Hepatocyte (in vitro differentiated cells): Measurements from ENCODE around the gene DIPK1A. TPM values are rescaled to one million over a fixed set of nuclear protein-coding genes. Genes with fewer than 3 reads are reported as not detected.

Source experiments
- DNase-seq: peaks from one replicate; pipeline ENCODE4 v3.0.0-alpha.2; 2016; ENCODE audit warnings: low spot score
- H2AFZ ChIP-seq: fragments of 200-600 bp; sonication (generic); 2 replicates; pipeline ENCODE4 v1.6.0; 2016; ENCODE audit warnings: antibody characterized with exemption, mild to moderate bottlenecking
- H3K27ac ChIP-seq: fragments of 200-600 bp; sonication (generic); 2 replicates; pipeline ENCODE4 v1.5.1; 2016; ENCODE audit warnings: mild to moderate bottlenecking
- H3K27me3 ChIP-seq: fragments of 200-600 bp; sonication (generic); 2 replicates; pipeline ENCODE4 v1.6.1; 2016
- H3K36me3 ChIP-seq: fragments of 200-600 bp; sonication (generic); replicated peaks from 2 replicates; pipeline ENCODE4 v1.5.1; 2016; ENCODE audit warnings: low read depth; ENCODE audit not compliant: insufficient read depth
- H3K4me1 ChIP-seq: fragments of 200-600 bp; sonication (generic); 2 replicates; pipeline ENCODE4 v1.5.1; 2016; ENCODE audit warnings: mild to moderate bottlenecking, moderate library complexity; ENCODE audit not compliant: insufficient read depth
- H3K4me2 ChIP-seq: fragments of 200-600 bp; sonication (generic); 2 replicates; pipeline ENCODE4 v1.6.0; 2016
- H3K4me3 ChIP-seq: fragments of 200-600 bp; sonication (generic); 2 replicates; pipeline ENCODE4 v1.5.1; 2016; ENCODE audit warnings: mild to moderate bottlenecking
- H3K79me2 ChIP-seq: fragments of 200-600 bp; sonication (generic); 2 replicates; pipeline ENCODE4 v1.6.0; 2017; ENCODE audit warnings: mild to moderate bottlenecking
- H3K9me2 ChIP-seq: fragments of 200-600 bp; sonication (generic); replicated peaks from 2 replicates; pipeline ENCODE4 v1.6.0; 2017; ENCODE audit warnings: mild to moderate bottlenecking; ENCODE audit not compliant: insufficient read depth
- H3K9me3 ChIP-seq: fragments of 200-600 bp; sonication (generic); 2 replicates; pipeline ENCODE4 v1.5.1; 2016; ENCODE audit warnings: low read depth, mild to moderate bottlenecking
- H4K20me1 ChIP-seq: fragments of 200-600 bp; sonication (generic); 2 replicates; pipeline ENCODE4 v1.6.0; 2016; ENCODE audit warnings: mild to moderate bottlenecking; ENCODE audit not compliant: insufficient read depth, poor library complexity, severe bottlenecking
- CTCF ChIP-seq: fragments of 200-600 bp; sonication (generic); IDR thresholded peaks from 2 replicates; pipeline ENCODE4 v1.5.1; 2016; ENCODE audit warnings: antibody characterized with exemption, mild to moderate bottlenecking; ENCODE audit not compliant: poor library complexity
- EZH2 ChIP-seq: fragments of 200-600 bp; sonication (generic); IDR thresholded peaks from 2 replicates; pipeline ENCODE4 v1.6.1; 2016; ENCODE audit warnings: antibody characterized with exemption, mild to moderate bottlenecking, borderline replicate concordance
- EZH2phosphoT487 ChIP-seq: fragments of 200-600 bp; sonication (generic); IDR thresholded peaks from one replicate; pipeline ENCODE4 v1.6.1; 2018; ENCODE audit warnings: antibody characterized with exemption, mild to moderate bottlenecking, low read depth, moderate library complexity; ENCODE audit not compliant: unreplicated experiment, severe bottlenecking
- WGBS: methylation state at CpG from one replicate; pipeline ENCODE4 v1.1.6; 2016; ENCODE audit warnings: low lambda C conversion rate; ENCODE audit errors: missing lambda C conversion rate; 5-methylcytosine and 5-hydroxymethylcytosine counted together
- polyA plus RNA-seq: library from polyadenylated mRNA; unstranded; fragments of >200 nt; fragmentation: Nextera tagmentation; extraction: Ambion mirVana; gene quantifications from 2 replicates; pipeline ENCODE4 v1.2.1, GENCODE V29; 2016
- total RNA-seq: library from RNA; depleted of rRNA; stranded (reverse); fragments of >200 nt; gene quantifications from 2 replicates; pipeline ENCODE4 v1.2.3, GENCODE V29; 2014

Gene DIPK1A
- total and polyA plus RNA-seq, 2 experiments from 2014 or later = 18.0 to 19.7 TPM

- WGBS = 97% methylated on average over 3 of the region's 3 CpGs
- Histone ChIP-seq H3K9me2 (no peaks in the 10 kb centered on the region), H4K20me1 (no peaks in the 10 kb centered on the region), H2AFZ (no peak overlapping the region), H3K27me3 (no peaks in the 10 kb centered on the region), H3K36me3 (no peaks in the 10 kb centered on the region), H3K4me1 (peaks cover 37% of the 10 kb centered on the region), H3K79me2 (peaks cover 71% of the 10 kb centered on the region), H3K9me3 (no peaks in the 10 kb centered on the region), H3K4me3 (no peak overlapping the region), H3K27ac (no peak overlapping the region), H3K4me2 (no peak overlapping the region)
- DNase-seq = no peak
- no peak for TF ChIP-seq EZH2
- TF ChIP-seq CTCF = no peak
- TF ChIP-seq EZH2phosphoT487 = no peak
Measured at GRCh38 chr1:92953491-92953890, 7.8 kb downstream of the DIPK1A start.

- Histone ChIP-seq H3K9me2 (no peaks in the 10 kb centered on the region), H4K20me1 (no peaks in the 10 kb centered on the region), H3K9me3 (no peaks in the 10 kb centered on the region), H3K4me1 (peaks cover 30% of the 10 kb centered on the region), H3K4me2 (no peak overlapping the region), H2AFZ (no peak overlapping the region), H3K4me3 (no peak overlapping the region), H3K36me3 (no peaks in the 10 kb centered on the region), H3K27ac (no peak overlapping the region), H3K27me3 (no peaks in the 10 kb centered on the region), H3K79me2 (peaks cover 76% of the 10 kb centered on the region)
- 91% methylated on average over 1 of the region's 1 CpG for WGBS
- no peak for DNase-seq
- TF ChIP-seq EZH2phosphoT487 = no peak
- no peak for TF ChIP-seq CTCF
- TF ChIP-seq EZH2 = no peak
Measured at GRCh38 chr1:92952714-92953113, 8.5 kb downstream of the DIPK1A start.

- peaks cover 16% of the 10 kb centered on the region for H3K4me1 ChIP-seq
- H3K36me3 ChIP-seq = no peaks in the 10 kb centered on the region
- H3K4me3 ChIP-seq = no peak overlapping the region
- peaks cover 72% of the 10 kb centered on the region for H3K79me2 ChIP-seq
- no peak for TF ChIP-seq CTCF
- no peak for TF ChIP-seq EZH2
- TF ChIP-seq EZH2phosphoT487 = no peak
- no peaks in the 10 kb centered on the region for H3K9me3 ChIP-seq
- H2AFZ ChIP-seq = no peak overlapping the region
- H3K27me3 ChIP-seq = no peaks in the 10 kb centered on the region
- H3K4me2 ChIP-seq = peak overlapping the region; percentile 41
- DNase-seq = peak; percentile 17
- no peaks in the 10 kb centered on the region for H3K9me2 ChIP-seq
- no peaks in the 10 kb centered on the region for H4K20me1 ChIP-seq
- peak overlapping the region; percentile 69 for H3K27ac ChIP-seq
- 53% methylated on average over 4 of the region's 4 CpGs for WGBS
Measured at GRCh38 chr1:92951141-92951582, 10.1 kb downstream of the DIPK1A start.
